Measurements from ENCODE around the gene STOX1. TPM values are rescaled to one million over a fixed set of nuclear protein-coding genes. Genes with fewer than 3 reads are reported as not detected.
"Not testable (repeated sequence)": the region's sequence is repeated elsewhere in the genome, so short reads cannot be mapped to it uniquely, and the experiment has no call there.

Gene STOX1
- total RNA-seq, 1 donor from 2014 or later: 4.0 TPM

DNA sequence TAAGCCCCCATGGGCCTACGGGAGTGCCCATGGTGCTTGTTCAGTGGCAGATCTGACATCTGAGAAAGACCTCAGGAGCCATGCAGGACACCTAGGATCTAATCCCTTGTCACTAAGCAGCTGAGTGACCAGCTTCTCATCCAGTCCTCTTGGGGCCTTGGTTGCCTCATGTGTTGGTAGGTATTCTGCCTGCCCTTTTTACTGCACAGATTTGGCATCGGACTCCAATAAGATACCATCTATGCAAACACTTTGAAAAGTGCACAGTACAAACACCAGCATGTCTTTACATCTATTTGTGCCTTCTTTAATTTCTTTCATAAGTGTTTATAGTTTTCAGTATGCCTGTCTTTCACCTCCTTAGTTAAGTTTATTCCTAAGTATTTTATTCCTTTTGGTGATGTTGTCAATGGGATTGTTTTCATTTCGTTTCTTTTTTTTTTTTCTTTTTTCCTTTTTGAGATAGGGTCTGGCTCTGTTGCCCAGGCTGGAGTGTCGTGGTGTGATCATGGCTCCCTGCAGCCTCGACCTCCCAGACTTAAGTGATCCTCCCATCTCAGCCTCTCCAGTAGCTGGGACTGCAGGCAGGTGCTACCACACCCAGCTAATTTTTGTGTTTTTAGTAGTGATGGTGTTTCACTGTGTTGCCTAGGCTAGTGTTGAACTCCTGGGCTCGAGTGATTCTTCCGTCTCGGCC, 10.4 kb downstream of the STOX1 start:
- no peaks in the 10 kb centered on the region for H3K9me3 Mint-ChIP-seq
- no peaks in the 10 kb centered on the region for H3K27me3 Mint-ChIP-seq
- DNase-seq (ENCODE audit: extremely low spot score, unreplicated experiment): no peak
- no peak overlapping the region for H3K27ac Mint-ChIP-seq
- H3K36me3 Mint-ChIP-seq: no peaks in the 10 kb centered on the region
- no peak overlapping the region for H3K4me3 Mint-ChIP-seq
- TF ChIP-seq, protein P1, sequence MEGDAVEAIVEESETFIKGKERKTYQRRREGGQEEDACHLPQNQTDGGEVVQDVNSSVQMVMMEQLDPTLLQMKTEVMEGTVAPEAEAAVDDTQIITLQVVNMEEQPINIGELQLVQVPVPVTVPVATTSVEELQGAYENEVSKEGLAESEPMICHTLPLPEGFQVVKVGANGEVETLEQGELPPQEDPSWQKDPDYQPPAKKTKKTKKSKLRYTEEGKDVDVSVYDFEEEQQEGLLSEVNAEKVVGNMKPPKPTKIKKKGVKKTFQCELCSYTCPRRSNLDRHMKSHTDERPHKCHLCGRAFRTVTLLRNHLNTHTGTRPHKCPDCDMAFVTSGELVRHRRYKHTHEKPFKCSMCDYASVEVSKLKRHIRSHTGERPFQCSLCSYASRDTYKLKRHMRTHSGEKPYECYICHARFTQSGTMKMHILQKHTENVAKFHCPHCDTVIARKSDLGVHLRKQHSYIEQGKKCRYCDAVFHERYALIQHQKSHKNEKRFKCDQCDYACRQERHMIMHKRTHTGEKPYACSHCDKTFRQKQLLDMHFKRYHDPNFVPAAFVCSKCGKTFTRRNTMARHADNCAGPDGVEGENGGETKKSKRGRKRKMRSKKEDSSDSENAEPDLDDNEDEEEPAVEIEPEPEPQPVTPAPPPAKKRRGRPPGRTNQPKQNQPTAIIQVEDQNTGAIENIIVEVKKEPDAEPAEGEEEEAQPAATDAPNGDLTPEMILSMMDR (conservative IDR thresholded peaks at IDR 0.05): no peak
- no peaks in the 10 kb centered on the region for H3K4me1 Mint-ChIP-seq (ENCODE audit: unreplicated experiment)

DNA sequence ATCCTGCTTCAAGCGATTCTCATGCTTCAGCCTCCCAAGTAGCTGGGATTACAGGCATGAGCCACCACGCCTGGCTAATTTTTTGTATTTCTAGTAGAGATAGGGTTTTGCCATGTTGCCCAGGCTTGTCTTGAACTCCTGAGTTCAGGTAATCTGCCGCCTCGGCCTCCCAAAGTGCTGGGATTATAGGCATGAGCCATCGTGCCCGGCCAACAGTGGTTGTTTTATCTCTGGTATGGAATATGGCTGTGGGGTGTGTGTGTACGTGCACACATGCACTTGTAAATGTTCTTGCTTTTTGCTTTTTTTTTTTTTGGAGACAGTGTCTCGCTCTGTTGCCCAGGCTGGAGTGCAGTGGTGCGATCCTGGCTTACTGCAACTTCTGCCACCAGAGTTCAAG, 13.3 kb downstream of the STOX1 start:
- H3K4me3 Mint-ChIP-seq; DNase-seq (ENCODE audit: extremely low spot score, unreplicated experiment); H3K27ac Mint-ChIP-seq; H3K36me3 Mint-ChIP-seq; H3K27me3 Mint-ChIP-seq; H3K9me3 Mint-ChIP-seq; H3K4me1 Mint-ChIP-seq (ENCODE audit: unreplicated experiment): not testable (repeated sequence)

DNA sequence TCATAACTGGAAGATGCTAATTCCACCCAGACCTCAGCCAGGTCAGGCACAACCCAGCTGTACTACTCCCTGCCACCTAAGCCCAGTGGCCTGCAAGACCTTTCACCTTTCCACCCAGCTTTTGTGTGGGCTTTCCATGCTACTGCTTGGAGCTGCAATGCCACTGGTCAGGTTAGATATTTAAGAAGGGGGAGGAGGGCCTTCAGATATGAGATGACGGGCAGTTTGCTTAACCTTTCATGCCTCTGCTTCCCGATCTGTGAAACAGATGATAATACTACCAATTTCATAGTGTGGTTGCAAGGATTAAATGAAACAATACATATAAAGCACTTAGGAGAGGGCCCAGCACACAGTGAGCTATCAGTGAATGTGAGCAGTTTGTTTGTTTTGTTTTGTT, 20.9 kb downstream of the STOX1 start:
- no peak overlapping the region for H3K27ac Mint-ChIP-seq
- no peaks in the 10 kb centered on the region for H3K27me3 Mint-ChIP-seq
- TF ChIP-seq, protein P1 (conservative IDR thresholded peaks at IDR 0.05): no peak
- no peaks in the 10 kb centered on the region for H3K36me3 Mint-ChIP-seq
- no peak for DNase-seq (ENCODE audit: extremely low spot score, unreplicated experiment)
- H3K4me3 Mint-ChIP-seq: no peak overlapping the region
- no peaks in the 10 kb centered on the region for H3K9me3 Mint-ChIP-seq
- no peaks in the 10 kb centered on the region for H3K4me1 Mint-ChIP-seq (ENCODE audit: unreplicated experiment)

DNA sequence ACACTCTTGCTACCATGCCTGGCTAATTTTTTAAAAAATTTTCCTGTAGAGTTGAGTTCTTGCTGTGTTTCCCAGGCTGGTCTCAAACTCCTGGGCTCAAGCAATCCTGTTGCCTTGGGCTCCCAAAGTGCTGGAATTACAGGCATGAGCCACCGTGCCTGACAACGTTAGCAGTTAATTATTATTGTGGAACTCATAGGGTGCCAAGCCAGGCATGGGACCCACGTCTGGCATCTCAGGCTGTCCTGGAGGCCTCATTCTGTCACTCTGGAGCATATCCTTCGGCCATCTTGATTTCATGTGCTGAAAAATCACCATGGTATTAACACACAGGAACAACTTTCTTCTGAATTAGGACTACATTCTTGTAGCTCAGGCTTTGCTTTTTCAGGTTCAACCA, 21.5 kb downstream of the STOX1 start:
- Mint-ChIP-seq H3K9me3 (no peaks in the 10 kb centered on the region), H3K4me1 (ENCODE audit: unreplicated experiment) (no peaks in the 10 kb centered on the region), H3K27me3 (no peaks in the 10 kb centered on the region), H3K4me3 (no peak overlapping the region), H3K36me3 (no peaks in the 10 kb centered on the region), H3K27ac (no peak overlapping the region)
- no peak for DNase-seq (ENCODE audit: extremely low spot score, unreplicated experiment)
- TF ChIP-seq, protein P1 (conservative IDR thresholded peaks at IDR 0.05): no peak

DNA sequence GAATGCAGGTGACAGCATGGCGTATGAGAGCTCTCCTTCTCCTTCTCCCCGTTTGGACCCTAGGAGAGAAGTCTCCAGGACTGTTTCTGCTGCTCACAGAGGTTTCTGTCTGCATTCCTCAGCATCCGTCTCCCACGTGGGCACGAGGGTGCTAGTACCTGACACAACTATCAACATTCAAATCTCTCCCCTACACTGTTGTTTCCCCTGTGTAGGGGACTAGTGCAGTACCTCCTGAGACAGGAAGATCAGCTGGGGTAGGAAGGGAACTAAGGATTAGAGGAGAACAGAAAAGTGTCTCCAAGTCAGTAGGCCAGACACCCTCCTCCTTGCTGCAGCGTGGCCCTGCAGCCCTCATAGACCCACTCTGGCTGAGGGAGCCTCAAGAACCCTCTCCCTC, 29.0 kb downstream of the STOX1 start:
- Mint-ChIP-seq H3K27ac (no peak overlapping the region), H3K4me1 (ENCODE audit: unreplicated experiment) (no peaks in the 10 kb centered on the region), H3K9me3 (peaks cover 7% of the 10 kb centered on the region), H3K36me3 (peaks cover 3% of the 10 kb centered on the region), H3K4me3 (no peak overlapping the region), H3K27me3 (no peaks in the 10 kb centered on the region)
- DNase-seq (ENCODE audit: extremely low spot score, unreplicated experiment): no peak
- TF ChIP-seq, protein P1 (conservative IDR thresholded peaks at IDR 0.05): no peak

DNA sequence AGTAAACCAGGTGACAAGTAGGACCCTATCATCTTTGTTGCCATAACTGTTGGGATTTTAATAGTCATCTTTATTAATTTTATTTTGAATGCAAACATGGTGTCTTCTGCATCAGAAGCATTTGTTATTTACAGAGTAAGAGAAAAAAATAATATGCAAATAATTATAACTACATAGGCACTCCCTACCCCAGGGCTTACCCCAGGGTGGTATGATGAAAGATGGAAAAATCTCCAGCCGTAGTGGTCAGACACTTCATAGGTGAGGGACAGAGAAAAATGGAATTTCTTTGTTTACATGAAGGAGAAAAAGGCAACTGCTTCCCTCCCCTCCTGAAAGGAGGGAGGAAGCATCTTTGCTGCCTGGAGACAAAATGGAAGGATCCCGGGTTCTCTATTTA, 29.7 kb downstream of the STOX1 start:
- DNase-seq (ENCODE audit: extremely low spot score, unreplicated experiment): no peak
- TF ChIP-seq, protein P1 (conservative IDR thresholded peaks at IDR 0.05): no peak
- Mint-ChIP-seq H3K36me3 (peaks cover 6% of the 10 kb centered on the region), H3K27me3 (no peaks in the 10 kb centered on the region), H3K27ac (no peak overlapping the region), H3K9me3 (peaks cover 14% of the 10 kb centered on the region), H3K4me1 (ENCODE audit: unreplicated experiment) (no peaks in the 10 kb centered on the region), H3K4me3 (no peak overlapping the region)

Measured in type B pancreatic cell (in vitro differentiated cells).